HepG2 (cell line): ENCODE data around the gene METTL1. TPM values are rescaled to one million over a fixed set of nuclear protein-coding genes. Genes with fewer than 3 reads are reported as not detected.

Experiments used
- GPBP1L1 ChIP-seq: sonication (generic); formaldehyde crosslinking; IDR thresholded peaks from 2 replicates; pipeline ENCODE4 v1.5.0; 2020; ENCODE audit warnings: mild to moderate bottlenecking, missing genetic modification reagents
- NFAT5 ChIP-seq: sonication (generic); formaldehyde crosslinking; IDR thresholded peaks from 2 replicates; pipeline ENCODE4 v1.4.0; 2020; ENCODE audit warnings: missing genetic modification reagents
- RORA ChIP-seq: sonication (generic); formaldehyde crosslinking; IDR thresholded peaks from 2 replicates; pipeline ENCODE4 v1.5.0; 2020; ENCODE audit warnings: mild to moderate bottlenecking, missing genetic modification reagents, moderate library complexity
- SKIL ChIP-seq: sonication (generic); formaldehyde crosslinking; IDR thresholded peaks from 2 replicates; pipeline ENCODE4 v1.8.0; 2022; ENCODE audit warnings: missing genetic modification reagents, mild to moderate bottlenecking, moderate library complexity, borderline replicate concordance
- SMC3 ChIP-seq: IDR thresholded peaks from 2 replicates; pipeline ENCODE4 v1.6.1; 2011; ENCODE audit warnings: low read length, improper control_type of control experiment
- ZFAT ChIP-seq: sonication (generic); formaldehyde crosslinking; conservative IDR thresholded peaks from 2 replicates; pipeline ENCODE4 v1.8.1; 2023; ENCODE audit warnings: missing genetic modification reagents, inconsistent platforms
- polyA plus RNA-seq, 8 experiments: library from polyadenylated mRNA; depleted of rRNA in 3 of 8; stranded (reverse) in 7 of 8; unstranded in 1 of 8; fragments of >200 nt; fragmentation: Illumina TruSeq in 4 of 8; extraction: Trizol in 4 of 8; gene quantifications; 2 replicates each; pipeline versions ENCODE4 v1.2.1 to v1.2.3, GENCODE V29; 2011 to 2016; ENCODE audit warnings: low read depth in 4 of 8, missing spikeins in 1 of 8, mixed read lengths in 1 of 8; ENCODE audit not compliant: insufficient read depth in 1 of 8
- total RNA-seq, 5 experiments: library from RNA; depleted of rRNA; stranded (reverse); fragments of >200 nt; fragmentation: Illumina TruSeq; extraction: Trizol; gene quantifications; 2 replicates each; pipeline ENCODE4 v1.2.3, GENCODE V29; 2016; ENCODE audit warnings: low read depth in 1 of 5

Gene METTL1
- total and polyA plus RNA-seq, 2 of the 13 experiments (the other 11 are each of a cell fraction or from before 2014, with no cell fraction given): 34.7 to 36.9 TPM

GRCh38 chr12:57808351-57808750 is 36.4 kb upstream of the METTL1 start (continued):
- TF ChIP-seq NFAT5 (CRISPR knock-in tag) (no peak), RORA (CRISPR knock-in tag) (no peak), SKIL (CRISPR knock-in tag) (no peak), GPBP1L1 (CRISPR knock-in tag) (no peak), SMC3 (no peak), ZFAT (CRISPR knock-in tag) (no peak)
